Measurements from ENCODE around the gene CENPF. TPM values are rescaled to one million over a fixed set of nuclear protein-coding genes. Genes with fewer than 3 reads are reported as not detected.

The CENPF gene
- total RNA-seq, 4 donors from 2014 or later = 0.88 to 4.1 (median 2.4) TPM

Other genes starting within 250 kb of the CENPF start
- 10 to 100 TPM; 27.1 to 39.1 (median 35.7) TPM for gene PTPN14, start 51.6 kb upstream of the CENPF start, total RNA-seq

Measured in omental fat pad (tissue), 4 donors.